A673 (cell line): ENCODE results near the gene ORC5. TPM values are rescaled to one million over a fixed set of nuclear protein-coding genes. Genes with fewer than 3 reads are reported as not detected.

Experiments
- BruUV-seq: library from RNA; stranded (reverse); fragments of 400-500 nt; replicated peaks from 2 replicates; lab custom pipeline; 2021; lab: Mats Ljungman, UMichigan
- CTCF ChIA-PET: fragments of 300-600 bp; sonication (Branson Sonifier 250); formaldehyde crosslinking; loops from one replicate; lab custom pipeline; 2022; ENCODE audit warnings: antibody characterized with exemption; lab: Charles Lee
- POLR2A ChIA-PET: fragments of 300-600 bp; sonication (Branson Sonifier 250); formaldehyde crosslinking; loops from one replicate; lab custom pipeline; 2022; ENCODE audit warnings: antibody characterized with exemption; ENCODE audit not compliant: low non-redundant PET; lab: Charles Lee
- DNase-seq: peaks from one replicate; pipeline ENCODE4 v3.0.0-alpha.2; 2015; ENCODE audit warnings: low spot score
- H3K27ac ChIP-seq: fragments of 200-600 bp; sonication (generic); 2 replicates; pipeline ENCODE4 v1.5.1; 2016; ENCODE audit warnings: mixed run types, low read depth, mild to moderate bottlenecking, mixed read lengths, antibody characterized with exemption, low read length; ENCODE audit not compliant: poor library complexity, severe bottlenecking
- H3K27me3 ChIP-seq: fragments of 200-600 bp; sonication (generic); replicated peaks from 2 replicates; pipeline ENCODE4 v1.6.1; 2017; ENCODE audit warnings: mixed run types, low read depth, mild to moderate bottlenecking, mixed read lengths, antibody characterized with exemption, low read length; ENCODE audit not compliant: insufficient read depth, poor library complexity
- H3K36me3 ChIP-seq: fragments of 200-600 bp; sonication (generic); 2 replicates; pipeline ENCODE4 v1.6.1; 2016; ENCODE audit warnings: mixed run types, mild to moderate bottlenecking, mixed read lengths, antibody characterized with exemption, low read length; ENCODE audit not compliant: insufficient read depth, poor library complexity, severe bottlenecking
- H3K4me1 ChIP-seq: fragments of 200-600 bp; sonication (generic); 2 replicates; pipeline ENCODE4 v1.6.1; 2017; ENCODE audit warnings: mixed run types, mild to moderate bottlenecking, mixed read lengths, antibody characterized with exemption, low read length; ENCODE audit not compliant: insufficient read depth, poor library complexity, severe bottlenecking
- H3K4me3 ChIP-seq: fragments of 200-600 bp; sonication (generic); 2 replicates; pipeline ENCODE4 v1.5.1; 2016; ENCODE audit warnings: low read depth, mixed run types, mild to moderate bottlenecking, mixed read lengths, low read length; ENCODE audit not compliant: poor library complexity, severe bottlenecking
- H3K9me3 ChIP-seq: fragments of 200-600 bp; sonication (generic); 2 replicates; pipeline ENCODE4 v1.6.1; 2016; ENCODE audit warnings: mixed run types, low read depth, mild to moderate bottlenecking, mixed read lengths, antibody characterized with exemption, low read length; ENCODE audit not compliant: poor library complexity, severe bottlenecking
- EZH2 ChIP-seq: fragments of 200-600 bp; sonication (generic); IDR thresholded peaks from 2 replicates; pipeline ENCODE4 v1.6.1; 2017; ENCODE audit warnings: borderline replicate concordance, low read depth, mild to moderate bottlenecking, mixed read lengths, antibody characterized with exemption, low read length; ENCODE audit not compliant: poor library complexity, severe bottlenecking
- intact Hi-C: fragments of 100-400 bp; cut with micrococcal nuclease; formaldehyde crosslinking; loops from one replicate; pipeline ENCODE4 v1.10.0; 2022; ENCODE audit not compliant: unreplicated experiment
- total RNA-seq: library from RNA; stranded (reverse); gene quantifications from 2 replicates; pipeline ENCODE4 v1.2.3, GENCODE V29; 2021
- TF ChIP-seq, protein P1 (sequence below): fragments of 300-800, 200-600 bp; sonication (generic); conservative IDR thresholded peaks from 2 replicates; pipeline ENCODE4 v1.5.1; 2017; ENCODE audit warnings: low read depth, mild to moderate bottlenecking, antibody characterized with exemption, low read length, moderate library complexity, mixed read lengths

The ORC5 gene
- total RNA-seq, 1 experiment from 2014 or later = 36.7 TPM

DNA sequence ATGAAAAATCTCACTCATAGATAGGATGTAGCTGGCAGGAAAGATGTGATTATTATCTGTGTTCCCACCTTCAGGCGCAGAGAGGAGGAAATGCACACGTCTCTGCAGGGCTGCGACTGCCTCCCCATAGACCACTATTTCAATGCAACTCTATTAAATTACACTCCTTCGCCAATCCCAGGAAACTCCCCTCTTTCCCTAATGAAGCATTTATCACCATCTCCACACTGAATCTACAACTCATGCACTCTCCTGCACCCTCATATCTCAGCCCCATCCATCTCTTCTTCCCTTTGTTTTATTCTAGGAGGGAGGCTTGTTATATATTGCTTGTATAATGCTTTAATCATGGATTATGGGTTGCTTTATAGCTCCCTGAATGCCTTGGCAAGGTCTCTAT is 116.6 kb downstream of the ORC5 start:
- ChIA-PET POLR2A (no interaction called here), CTCF (no interaction called here)
- no peak for DNase-seq
- no TSS peak for BruUV-seq
- Histone ChIP-seq H3K36me3 (no peaks in the 10 kb centered on the region), H3K9me3 (no peaks in the 10 kb centered on the region), H3K4me1 (no peaks in the 10 kb centered on the region), H3K27me3 (peaks cover 52% of the 10 kb centered on the region), H3K4me3 (no peak overlapping the region), H3K27ac (no peak overlapping the region)
- TF ChIP-seq, protein P1, sequence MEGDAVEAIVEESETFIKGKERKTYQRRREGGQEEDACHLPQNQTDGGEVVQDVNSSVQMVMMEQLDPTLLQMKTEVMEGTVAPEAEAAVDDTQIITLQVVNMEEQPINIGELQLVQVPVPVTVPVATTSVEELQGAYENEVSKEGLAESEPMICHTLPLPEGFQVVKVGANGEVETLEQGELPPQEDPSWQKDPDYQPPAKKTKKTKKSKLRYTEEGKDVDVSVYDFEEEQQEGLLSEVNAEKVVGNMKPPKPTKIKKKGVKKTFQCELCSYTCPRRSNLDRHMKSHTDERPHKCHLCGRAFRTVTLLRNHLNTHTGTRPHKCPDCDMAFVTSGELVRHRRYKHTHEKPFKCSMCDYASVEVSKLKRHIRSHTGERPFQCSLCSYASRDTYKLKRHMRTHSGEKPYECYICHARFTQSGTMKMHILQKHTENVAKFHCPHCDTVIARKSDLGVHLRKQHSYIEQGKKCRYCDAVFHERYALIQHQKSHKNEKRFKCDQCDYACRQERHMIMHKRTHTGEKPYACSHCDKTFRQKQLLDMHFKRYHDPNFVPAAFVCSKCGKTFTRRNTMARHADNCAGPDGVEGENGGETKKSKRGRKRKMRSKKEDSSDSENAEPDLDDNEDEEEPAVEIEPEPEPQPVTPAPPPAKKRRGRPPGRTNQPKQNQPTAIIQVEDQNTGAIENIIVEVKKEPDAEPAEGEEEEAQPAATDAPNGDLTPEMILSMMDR = no peak
- no peak for TF ChIP-seq EZH2
- intact Hi-C loops = no loop called here

DNA sequence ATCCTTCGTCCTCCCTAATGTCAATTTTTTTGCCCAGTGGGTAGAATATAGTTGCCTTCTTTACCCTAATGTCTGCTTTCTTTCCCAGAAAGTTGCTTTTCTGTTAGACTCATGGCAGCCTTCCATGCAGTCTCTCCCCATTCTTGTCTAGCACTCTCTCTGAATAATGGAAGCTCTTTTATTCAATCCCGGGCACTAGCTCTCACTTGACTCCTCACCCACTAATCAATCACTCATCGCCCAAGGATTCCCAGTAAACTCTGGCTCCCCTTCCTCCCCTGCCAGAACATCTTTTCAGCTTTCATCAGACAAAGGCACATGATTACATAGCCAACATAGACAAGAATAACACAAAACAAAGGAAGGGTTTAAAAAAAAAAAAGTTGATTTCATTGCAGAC is 118.2 kb downstream of the ORC5 start:
- Histone ChIP-seq H3K4me1 (no peaks in the 10 kb centered on the region), H3K9me3 (no peaks in the 10 kb centered on the region), H3K27ac (no peak overlapping the region), H3K36me3 (no peaks in the 10 kb centered on the region), H3K27me3 (peaks cover 49% of the 10 kb centered on the region), H3K4me3 (no peak overlapping the region)
- ChIA-PET POLR2A (no interaction called here), CTCF (no interaction called here)
- no peak for DNase-seq
- no TSS peak for BruUV-seq
- intact Hi-C loops = no loop called here
- no peak for TF ChIP-seq EZH2
- TF ChIP-seq, protein P1 = no peak

DNA sequence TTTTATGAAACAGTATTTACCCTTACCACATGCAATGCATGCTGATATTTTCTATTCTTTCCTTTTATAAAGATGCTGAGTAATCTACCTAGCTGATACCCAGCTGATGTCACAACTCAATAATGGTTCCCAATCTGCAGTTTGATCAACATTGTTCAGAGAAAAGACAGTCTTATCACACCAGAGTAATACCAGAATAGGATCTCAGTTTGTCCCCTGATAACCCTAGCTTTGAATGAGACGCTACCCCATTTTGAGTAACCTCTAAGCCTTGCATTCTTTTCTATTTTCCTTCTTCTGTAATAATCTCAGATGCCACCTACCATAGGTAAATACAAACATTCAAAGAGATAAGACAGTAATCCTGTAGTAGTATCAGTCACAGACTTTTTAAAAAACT is 118.8 kb downstream of the ORC5 start:
- no peak overlapping the region for H3K4me3 ChIP-seq
- intact Hi-C loops = no loop called here
- no TSS peak for BruUV-seq
- no peaks in the 10 kb centered on the region for H3K36me3 ChIP-seq
- POLR2A ChIA-PET = no interaction called here
- TF ChIP-seq, protein P1 = no peak
- no peak for TF ChIP-seq EZH2
- H3K9me3 ChIP-seq = no peaks in the 10 kb centered on the region
- H3K27me3 ChIP-seq = peaks cover 46% of the 10 kb centered on the region
- no peak overlapping the region for H3K27ac ChIP-seq
- CTCF ChIA-PET = interaction anchor here (0.6 kb wide), 1 partner anchor 554 kb away, joined by 3 read pairs; no protein-coding TSS in a partner anchor
- no peak for DNase-seq
- H3K4me1 ChIP-seq = no peaks in the 10 kb centered on the region

Other genes with a start within 250 kb of the ORC5 start
- not detected in 2 replicates for gene RELN, start 218.4 kb downstream of the ORC5 start, total RNA-seq
- not detected in 2 replicates for gene LHFPL3, start 120.6 kb upstream of the ORC5 start, total RNA-seq